Measurements from ENCODE around the gene MAPK6. TPM values are rescaled to one million over a fixed set of nuclear protein-coding genes. Genes with fewer than 3 reads are reported as not detected.
A peak's percentile ranks its signal among the peaks of the same experiment; 100 is the strongest.

MAPK6 gene
- total and polyA plus RNA-seq, 9 of the 15 experiments (the other 6 are each of a cell fraction or from before 2014, with no cell fraction given): 28.5 to 97.1 (median 74.0) TPM

DNA sequence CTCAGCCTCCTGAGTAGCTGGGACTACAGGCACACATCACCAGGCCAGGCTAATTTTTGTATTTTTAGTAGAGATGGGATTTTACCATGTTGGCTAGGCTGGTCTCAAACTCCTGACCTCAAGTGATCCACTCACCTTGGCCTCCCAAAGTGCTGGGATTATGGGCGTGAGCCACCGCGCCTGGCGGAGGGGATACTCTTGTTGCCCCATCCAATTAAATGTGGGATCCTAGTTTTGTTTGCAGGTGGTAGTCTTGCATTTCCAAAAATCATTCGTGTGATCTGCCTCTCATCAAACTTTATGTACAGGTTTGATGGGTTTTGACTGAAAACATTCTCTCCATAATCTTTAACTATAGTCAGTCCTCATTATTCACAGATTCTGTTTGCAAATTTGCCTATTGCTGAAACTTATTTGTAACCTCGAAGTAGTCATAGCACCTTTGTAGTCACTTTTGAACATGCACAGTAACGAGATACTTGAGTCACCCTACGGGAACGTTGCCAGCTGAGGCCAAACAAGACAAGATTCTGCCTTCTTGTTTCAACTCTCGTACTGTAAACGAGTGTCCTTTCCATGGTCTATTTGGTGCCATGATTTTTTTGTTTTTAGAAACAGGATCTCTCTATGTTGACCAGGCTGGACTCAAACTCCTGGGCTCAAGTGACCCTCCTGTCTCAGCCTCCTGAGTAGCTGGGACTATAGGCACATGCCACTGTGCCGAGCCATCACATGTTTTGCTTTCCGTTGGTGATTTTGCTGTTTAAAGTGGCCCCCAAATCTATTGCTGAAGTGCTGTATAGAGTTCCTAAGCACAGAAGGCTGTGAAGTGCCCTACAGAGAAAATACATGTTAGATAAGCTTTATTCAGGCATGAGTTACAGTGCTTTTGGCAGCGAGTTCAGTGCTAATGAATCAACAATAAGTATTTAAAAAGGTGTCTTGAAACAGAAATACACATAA lies 8.1 kb upstream of the MAPK6 start (continued):
- peak; percentile 92 for TF ChIP-seq ZNF592 (IDR thresholded peaks at IDR 0.05)

- no peaks in the 10 kb centered on the region for H3K9me3 ChIP-seq (replicated peaks; ENCODE audit: control insufficient read depth, insufficient read depth, low read depth, low read length)
- ATAC-seq (peak; percentile 20), FAIRE-seq (no peak), DNase-seq (ENCODE audit: extremely low read depth in 1 of 4, low spot score in 3 of 4) (no peak)
- H3K4me3 ChIP-seq: no peak overlapping the region
- no peaks in the 10 kb centered on the region for H3K79me2 ChIP-seq (ENCODE audit: control insufficient read depth, insufficient read depth, low read length)
- peaks cover 3% of the 10 kb centered on the region for H3K9me1 ChIP-seq (ENCODE audit: control insufficient read depth, insufficient read depth, low read length)
- in situ Hi-C loops (cut with MboI) (no loop called here), intact Hi-C loops (cut with micrococcal nuclease) (no loop called here)
- no peaks in the 10 kb centered on the region for H3K27me3 ChIP-seq (ENCODE audit: control insufficient read depth in 2 of 2, insufficient read depth in 2 of 2, low read length in 2 of 2)
- peak overlapping the region; percentile 33; the same call in 2 of the 3 replicates for H3K27ac ChIP-seq (ENCODE audit: extremely low read depth, low read depth, low read length)
- H3K9ac ChIP-seq (ENCODE audit: insufficient read depth in 1 of 2, low read depth in 2 of 2, low read length in 2 of 2): peak overlapping the region in 1 of 2 experiments; percentile 24; a peak in 1 of 4 replicates
- ChIA-PET POLR2A (interaction anchor here (0.9 to 1.9 kb wide), 2 partner anchors 12 to 40 kb away, joined by 3 to 5 read pairs; no protein-coding TSS in a partner anchor), CTCF (ENCODE audit: low intra/inter-chr PET ratio) (no interaction called here)
- WGBS (ENCODE audit: insufficient coverage, low coverage, missing lambda C conversion rate): 36% methylated on average over 3 of the region's 3 CpGs
- BruUV-seq (replicated peaks): no TSS peak
- no peaks in the 10 kb centered on the region for H4K20me1 ChIP-seq (replicated peaks; ENCODE audit: control insufficient read depth, insufficient read depth, low read length)
- no peaks in the 10 kb centered on the region for H3K36me3 ChIP-seq (ENCODE audit: control insufficient read depth, insufficient read depth, low read length)
- peak overlapping the region; percentile 59; the same call in 1 of the 2 replicates for H3K4me2 ChIP-seq (ENCODE audit: insufficient read depth, low read length)
- peaks cover 12 to 52% of the 10 kb centered on the region in 2 experiments for H3K4me1 ChIP-seq (replicated peaks in 1 of 2; ENCODE audit: control insufficient read depth in 2 of 2, insufficient read depth in 2 of 2, low read length in 2 of 2)
- peak overlapping the region; percentile 78 for H2AFZ ChIP-seq (ENCODE audit: low read depth, low read length)
- TF ChIP-seq, protein P1, sequence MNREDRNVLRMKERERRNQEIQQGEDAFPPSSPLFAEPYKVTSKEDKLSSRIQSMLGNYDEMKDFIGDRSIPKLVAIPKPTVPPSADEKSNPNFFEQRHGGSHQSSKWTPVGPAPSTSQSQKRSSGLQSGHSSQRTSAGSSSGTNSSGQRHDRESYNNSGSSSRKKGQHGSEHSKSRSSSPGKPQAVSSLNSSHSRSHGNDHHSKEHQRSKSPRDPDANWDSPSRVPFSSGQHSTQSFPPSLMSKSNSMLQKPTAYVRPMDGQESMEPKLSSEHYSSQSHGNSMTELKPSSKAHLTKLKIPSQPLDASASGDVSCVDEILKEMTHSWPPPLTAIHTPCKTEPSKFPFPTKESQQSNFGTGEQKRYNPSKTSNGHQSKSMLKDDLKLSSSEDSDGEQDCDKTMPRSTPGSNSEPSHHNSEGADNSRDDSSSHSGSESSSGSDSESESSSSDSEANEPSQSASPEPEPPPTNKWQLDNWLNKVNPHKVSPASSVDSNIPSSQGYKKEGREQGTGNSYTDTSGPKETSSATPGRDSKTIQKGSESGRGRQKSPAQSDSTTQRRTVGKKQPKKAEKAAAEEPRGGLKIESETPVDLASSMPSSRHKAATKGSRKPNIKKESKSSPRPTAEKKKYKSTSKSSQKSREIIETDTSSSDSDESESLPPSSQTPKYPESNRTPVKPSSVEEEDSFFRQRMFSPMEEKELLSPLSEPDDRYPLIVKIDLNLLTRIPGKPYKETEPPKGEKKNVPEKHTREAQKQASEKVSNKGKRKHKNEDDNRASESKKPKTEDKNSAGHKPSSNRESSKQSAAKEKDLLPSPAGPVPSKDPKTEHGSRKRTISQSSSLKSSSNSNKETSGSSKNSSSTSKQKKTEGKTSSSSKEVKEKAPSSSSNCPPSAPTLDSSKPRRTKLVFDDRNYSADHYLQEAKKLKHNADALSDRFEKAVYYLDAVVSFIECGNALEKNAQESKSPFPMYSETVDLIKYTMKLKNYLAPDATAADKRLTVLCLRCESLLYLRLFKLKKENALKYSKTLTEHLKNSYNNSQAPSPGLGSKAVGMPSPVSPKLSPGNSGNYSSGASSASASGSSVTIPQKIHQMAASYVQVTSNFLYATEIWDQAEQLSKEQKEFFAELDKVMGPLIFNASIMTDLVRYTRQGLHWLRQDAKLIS (CRISPR knock-in tag; IDR thresholded peaks at IDR 0.05): no peak
- TF ChIP-seq, protein P2, sequence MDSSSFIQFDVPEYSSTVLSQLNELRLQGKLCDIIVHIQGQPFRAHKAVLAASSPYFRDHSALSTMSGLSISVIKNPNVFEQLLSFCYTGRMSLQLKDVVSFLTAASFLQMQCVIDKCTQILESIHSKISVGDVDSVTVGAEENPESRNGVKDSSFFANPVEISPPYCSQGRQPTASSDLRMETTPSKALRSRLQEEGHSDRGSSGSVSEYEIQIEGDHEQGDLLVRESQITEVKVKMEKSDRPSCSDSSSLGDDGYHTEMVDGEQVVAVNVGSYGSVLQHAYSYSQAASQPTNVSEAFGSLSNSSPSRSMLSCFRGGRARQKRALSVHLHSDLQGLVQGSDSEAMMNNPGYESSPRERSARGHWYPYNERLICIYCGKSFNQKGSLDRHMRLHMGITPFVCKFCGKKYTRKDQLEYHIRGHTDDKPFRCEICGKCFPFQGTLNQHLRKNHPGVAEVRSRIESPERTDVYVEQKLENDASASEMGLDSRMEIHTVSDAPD (CRISPR knock-in tag; IDR thresholded peaks at IDR 0.05): no peak
- TF ChIP-seq MEIS2 (IDR thresholded peaks at IDR 0.05; ENCODE audit: partially characterized antibody) (peak; percentile 74), ADNP (tag; IDR thresholded peaks at IDR 0.05) (no peak), ARNT (IDR thresholded peaks at IDR 0.05) (no peak)
Measured at GRCh38 chr15:52011711-52012144, 7.3 kb upstream of the MAPK6 start.

Measured in K562 (cell line).